Measurements from ENCODE around the gene LEP. TPM values are rescaled to one million over a fixed set of nuclear protein-coding genes. Genes with fewer than 3 reads are reported as not detected.

The LEP gene
- total RNA-seq, 4 donors from 2014 or later, result 0.54 to 10.2 (median 4.2) TPM

- no peak for TF ChIP-seq CTCF (IDR thresholded peaks at IDR 0.05)
- no peak for TF ChIP-seq POLR2A (IDR thresholded peaks at IDR 0.05)
Observed at GRCh38 chr7:128214463-128214862, 26.6 kb upstream of the LEP start.

GRCh38 chr7:128215281-128215680 is 25.8 kb upstream of the LEP start:
- no peak for DNase-seq (ENCODE audit: low spot score in 2 of 2)
- 43 to 44% methylated on average over 3 of the region's 3 CpGs for WGBS, 2 donors
- H3K4me3 ChIP-seq (ENCODE audit: low read depth, poor library complexity, severe bottlenecking), result no peak overlapping the region
- no peak for TF ChIP-seq POLR2A (IDR thresholded peaks at IDR 0.05)
- TF ChIP-seq CTCF (IDR thresholded peaks at IDR 0.05), result no peak
- intact Hi-C loops (cut with DNase I; ENCODE audit: low total_unique reads), result no loop called here

More at GRCh38 chr7:128214463-128214862, 26.6 kb upstream of the LEP start:
- no peak for DNase-seq (ENCODE audit: low spot score in 2 of 2)
- intact Hi-C loops (cut with DNase I; ENCODE audit: low total_unique reads), result no loop called here
- WGBS, 2 donors, result 93 to 100% methylated on average over 1 of the region's 1 CpG
- no peak overlapping the region for H3K4me3 ChIP-seq (ENCODE audit: low read depth, poor library complexity, severe bottlenecking)

GRCh38 chr7:128215739-128216138 is 25.3 kb upstream of the LEP start:
- WGBS, 2 donors, result 46 to 50% methylated on average over 1 of the region's 1 CpG
- intact Hi-C loops (cut with DNase I; ENCODE audit: low total_unique reads), result no loop called here
- DNase-seq (ENCODE audit: low spot score in 2 of 2), result no peak
- TF ChIP-seq CTCF (IDR thresholded peaks at IDR 0.05), result no peak
- no peak for TF ChIP-seq POLR2A (IDR thresholded peaks at IDR 0.05)
- no peak overlapping the region for H3K4me3 ChIP-seq (ENCODE audit: low read depth, poor library complexity, severe bottlenecking)

GRCh38 chr7:128217030-128217805 is 23.9 kb upstream of the LEP start:
- no peak for DNase-seq (ENCODE audit: low spot score in 2 of 2)
- intact Hi-C loops (cut with DNase I; ENCODE audit: low total_unique reads), result no loop called here
- TF ChIP-seq POLR2A (IDR thresholded peaks at IDR 0.05) (no peak), CTCF (IDR thresholded peaks at IDR 0.05) (no peak)
- WGBS, 2 donors, result 78 to 84% methylated on average over 10 to 12 of the region's 12 CpGs
- H3K4me3 ChIP-seq (ENCODE audit: low read depth, poor library complexity, severe bottlenecking), result no peak overlapping the region

GRCh38 chr7:128217967-128218652 is 23.0 kb upstream of the LEP start:
- 73 to 76% methylated on average over 9 of the region's 9 CpGs for WGBS, 2 donors
- peak in 1 of 2 donors; percentile 52 for DNase-seq (ENCODE audit: low spot score in 2 of 2)
- TF ChIP-seq POLR2A (IDR thresholded peaks at IDR 0.05), result no peak
- TF ChIP-seq CTCF (IDR thresholded peaks at IDR 0.05), result no peak
- intact Hi-C loops (cut with DNase I; ENCODE audit: low total_unique reads), result no loop called here
- no peak overlapping the region for H3K4me3 ChIP-seq (ENCODE audit: low read depth, poor library complexity, severe bottlenecking)
